MM.1S (cell line): Measurements from ENCODE around the gene SEMA3G.

Experiments used
- DNase-seq: peaks from one replicate; pipeline ENCODE4 v3.0.0-alpha.2; 2015
- H2AFZ ChIP-seq: fragments of 300-600 bp; sonication (generic); 2 replicates; pipeline ENCODE4 v1.6.0; 2016; ENCODE audit warnings: antibody characterized with exemption, low read length
- H3F3A ChIP-seq: fragments of 300-600 bp; sonication (generic); 2 replicates; pipeline ENCODE4 v1.6.1; 2016; ENCODE audit warnings: mild to moderate bottlenecking, antibody characterized with exemption, low read length, moderate library complexity, mixed read lengths; ENCODE audit not compliant: insufficient read depth
- H3K27ac ChIP-seq: fragments of 300-600 bp; sonication (generic); 2 replicates; pipeline ENCODE4 v1.5.1; 2016; ENCODE audit warnings: mild to moderate bottlenecking, low read length
- H3K27me3 ChIP-seq: fragments of 300-600 bp; sonication (generic); replicated peaks from 2 replicates; pipeline ENCODE4 v1.6.0; 2016; ENCODE audit warnings: low read length; ENCODE audit not compliant: insufficient read depth
- H3K36me3 ChIP-seq: fragments of 300-600 bp; sonication (generic); replicated peaks from 2 replicates; pipeline ENCODE4 v1.6.1; 2016; ENCODE audit warnings: mild to moderate bottlenecking, low read length, mixed read lengths; ENCODE audit not compliant: insufficient read depth
- H3K4me1 ChIP-seq: fragments of 300-600 bp; sonication (generic); 2 replicates; pipeline ENCODE4 v1.6.1; 2016; ENCODE audit warnings: low read length, mixed read lengths
- H3K4me2 ChIP-seq: fragments of 300-600 bp; sonication (generic); 2 replicates; pipeline ENCODE4 v1.6.0; 2016; ENCODE audit warnings: low read depth, low read length
- H3K4me3 ChIP-seq: fragments of 300-600 bp; sonication (generic); 2 replicates; pipeline ENCODE4 v1.5.1; 2016; ENCODE audit warnings: low read length, mixed read lengths
- H3K79me2 ChIP-seq: fragments of 300-600 bp; sonication (generic); 2 replicates; pipeline ENCODE4 v1.6.1; 2016; ENCODE audit warnings: mixed run types, low read length, mixed read lengths
- H3K9ac ChIP-seq: fragments of 300-600 bp; sonication (generic); 2 replicates; pipeline ENCODE4 v1.6.1; 2016; ENCODE audit warnings: low read length, mixed read lengths
- H3K9me2 ChIP-seq: fragments of 300-600 bp; sonication (generic); replicated peaks from 2 replicates; pipeline ENCODE4 v1.6.1; 2016; ENCODE audit warnings: mild to moderate bottlenecking, low read length, mixed read lengths; ENCODE audit not compliant: insufficient read depth
- H3K9me3 ChIP-seq: fragments of 300-600 bp; sonication (generic); replicated peaks from 2 replicates; pipeline ENCODE4 v1.6.1; 2016; ENCODE audit warnings: mild to moderate bottlenecking, low read length, mixed read lengths; ENCODE audit not compliant: insufficient read depth
- H4K20me1 ChIP-seq: fragments of 300-600 bp; sonication (generic); 2 replicates; pipeline ENCODE4 v1.6.1; 2016; ENCODE audit warnings: mild to moderate bottlenecking, low read length, moderate library complexity, mixed read lengths; ENCODE audit not compliant: insufficient read depth
- CTCF ChIP-seq: fragments of 300-600 bp; sonication (generic); IDR thresholded peaks from 2 replicates; pipeline ENCODE4 v1.5.1; 2016; ENCODE audit warnings: antibody characterized with exemption, low read length, mixed read lengths
- EZH2 ChIP-seq: fragments of 300-600 bp; sonication (generic); optimal IDR thresholded peaks from 2 replicates; pipeline ENCODE3; 2017; ENCODE audit warnings: low read depth, mild to moderate bottlenecking, antibody characterized with exemption, low read length, mixed read lengths
- EZH2phosphoT487 ChIP-seq: fragments of 300-600 bp; sonication (generic); IDR thresholded peaks from 2 replicates; pipeline ENCODE4 v1.6.1; 2018; ENCODE audit warnings: antibody characterized with exemption, low read length

Gene SEMA3G

DNA sequence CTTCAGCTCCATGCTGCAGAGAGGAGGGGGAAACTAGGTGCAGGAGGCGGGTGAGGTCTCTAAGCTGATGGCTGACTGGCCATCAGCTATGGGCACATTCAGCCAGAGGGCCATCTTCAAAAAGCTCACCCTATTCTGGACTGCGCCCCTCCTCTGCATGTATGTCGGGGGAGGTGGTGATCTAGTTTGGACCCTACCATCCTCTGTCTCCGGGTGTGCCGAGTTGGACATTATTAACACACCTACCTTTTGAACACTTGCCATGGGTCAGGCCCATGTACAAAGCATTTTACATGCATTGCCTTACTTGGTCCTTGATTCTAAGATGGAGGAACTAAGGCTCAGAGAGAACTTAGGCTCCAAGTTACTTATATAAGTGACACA, 11.9 kb upstream of the SEMA3G start:
- Histone ChIP-seq H3K4me3 (no peak overlapping the region), H3K9me3 (no peaks in the 10 kb centered on the region), H3K9ac (no peak overlapping the region), H3K36me3 (0 out of 2 replicates have a peak, but pooled peaks cover 3% of the 10 kb centered on the region), H3K4me1 (peaks cover 13% of the 10 kb centered on the region), H3K4me2 (peak overlapping the region; percentile 93; the same call in 1 of the 2 replicates), H4K20me1 (no peaks in the 10 kb centered on the region), H3K27ac (no peak overlapping the region), H3F3A (peaks cover 5% of the 10 kb centered on the region), H2AFZ (no peak overlapping the region), H3K79me2 (peaks cover 21% of the 10 kb centered on the region), H3K9me2 (no peaks in the 10 kb centered on the region), H3K27me3 (no peaks in the 10 kb centered on the region)
- DNase-seq, result no peak
- TF ChIP-seq EZH2phosphoT487 (no peak), EZH2 (no peak), CTCF (no peak)

DNA sequence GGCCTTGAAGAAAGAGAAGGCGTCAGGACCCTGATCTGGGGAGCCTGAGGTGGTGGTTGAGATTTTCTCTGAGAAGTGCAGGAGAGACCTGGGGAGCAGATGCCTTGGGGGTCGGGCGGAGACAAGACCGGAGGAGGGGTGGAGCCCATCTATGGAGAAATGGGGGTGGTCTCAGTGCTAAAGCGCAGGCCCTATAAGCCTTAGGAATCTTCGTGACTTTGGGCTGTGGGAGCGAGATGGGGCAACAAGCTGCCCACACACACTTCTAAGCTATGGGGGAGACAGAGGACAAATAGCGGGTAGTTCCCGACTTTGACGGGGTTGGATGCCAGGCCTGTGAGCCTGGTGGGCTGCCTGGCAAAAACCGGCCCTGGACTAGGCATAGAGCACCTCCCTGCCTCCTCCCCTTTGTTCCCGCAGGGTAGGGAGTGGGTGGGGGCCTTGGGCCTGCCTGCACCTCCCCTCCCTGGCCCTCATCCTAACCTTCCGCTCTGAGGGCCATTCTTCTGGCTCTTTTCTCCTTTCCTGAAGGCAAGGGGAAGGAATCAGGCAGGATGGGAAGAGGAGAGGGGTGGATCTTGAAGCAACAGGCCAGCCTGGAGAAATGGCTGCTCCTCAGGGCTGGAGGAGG, 11.4 kb upstream of the SEMA3G start:
- 0 out of 2 replicates have a peak, but pooled peaks cover 3% of the 10 kb centered on the region for H3K36me3 ChIP-seq
- H3K79me2 ChIP-seq, result peaks cover 21% of the 10 kb centered on the region
- no peaks in the 10 kb centered on the region for H3K27me3 ChIP-seq
- H3K4me3 ChIP-seq, result peak overlapping the region; percentile 98
- peaks cover 5% of the 10 kb centered on the region for H3F3A ChIP-seq
- H3K9ac ChIP-seq, result peak overlapping the region; percentile 97
- no peak for DNase-seq
- H3K4me1 ChIP-seq, result peaks cover 13% of the 10 kb centered on the region
- no peaks in the 10 kb centered on the region for H4K20me1 ChIP-seq
- no peaks in the 10 kb centered on the region for H3K9me2 ChIP-seq
- peak overlapping the region; percentile 93 for H3K4me2 ChIP-seq
- peak overlapping the region; percentile 99; the same call in 1 of the 2 replicates for H2AFZ ChIP-seq
- no peaks in the 10 kb centered on the region for H3K9me3 ChIP-seq
- no peak overlapping the region for H3K27ac ChIP-seq
- no peak for TF ChIP-seq EZH2
- no peak for TF ChIP-seq CTCF
- no peak for TF ChIP-seq EZH2phosphoT487

- no peaks in the 10 kb centered on the region for H3K27me3 ChIP-seq
- 0 out of 2 replicates have a peak, but pooled peaks cover 3% of the 10 kb centered on the region for H3K36me3 ChIP-seq
- peak within 1 kb of the TSS; percentile 98 for H3K4me2 ChIP-seq
- peak within 1 kb of the TSS; percentile 7; the same call in 1 of the 2 replicates for H3K27ac ChIP-seq
- peaks cover 13% of the 10 kb centered on the region for H3K4me1 ChIP-seq
- peak within 1 kb of the TSS; percentile 97 for H3K9ac ChIP-seq
- peaks cover 5% of the 10 kb centered on the region for H3F3A ChIP-seq
- H3K79me2 ChIP-seq, result peaks cover 21% of the 10 kb centered on the region
- no peaks in the 10 kb centered on the region for H4K20me1 ChIP-seq
- H3K4me3 ChIP-seq, result peak within 1 kb of the TSS; percentile 98
- H3K9me2 ChIP-seq, result no peaks in the 10 kb centered on the region
- H2AFZ ChIP-seq, result peak within 1 kb of the TSS; percentile 100
- no peaks in the 10 kb centered on the region for H3K9me3 ChIP-seq
- DNase-seq, result peak; percentile 87
- no peak for TF ChIP-seq CTCF
- no peak for TF ChIP-seq EZH2phosphoT487
- TF ChIP-seq EZH2, result no peak
Measured at GRCh38 chr3:52455283-52456168, 10.6 kb upstream of the SEMA3G start, which contains the start of gene NISCH. TSS of gene NISCH (plus strand) at chr3:52455604. CDS start at chr3:52455642, 38 bp downstream.
